ENCODE measurements around the gene TEAD2. TPM values are rescaled to one million over a fixed set of nuclear protein-coding genes. Genes with fewer than 3 reads are reported as not detected.
A peak's percentile ranks its signal among the peaks of the same experiment; 100 is the strongest.

The TEAD2 gene
- total RNA-seq, 3 donors from 2014 or later: 9.8 to 64.0 (median 21.8) TPM

DNA sequence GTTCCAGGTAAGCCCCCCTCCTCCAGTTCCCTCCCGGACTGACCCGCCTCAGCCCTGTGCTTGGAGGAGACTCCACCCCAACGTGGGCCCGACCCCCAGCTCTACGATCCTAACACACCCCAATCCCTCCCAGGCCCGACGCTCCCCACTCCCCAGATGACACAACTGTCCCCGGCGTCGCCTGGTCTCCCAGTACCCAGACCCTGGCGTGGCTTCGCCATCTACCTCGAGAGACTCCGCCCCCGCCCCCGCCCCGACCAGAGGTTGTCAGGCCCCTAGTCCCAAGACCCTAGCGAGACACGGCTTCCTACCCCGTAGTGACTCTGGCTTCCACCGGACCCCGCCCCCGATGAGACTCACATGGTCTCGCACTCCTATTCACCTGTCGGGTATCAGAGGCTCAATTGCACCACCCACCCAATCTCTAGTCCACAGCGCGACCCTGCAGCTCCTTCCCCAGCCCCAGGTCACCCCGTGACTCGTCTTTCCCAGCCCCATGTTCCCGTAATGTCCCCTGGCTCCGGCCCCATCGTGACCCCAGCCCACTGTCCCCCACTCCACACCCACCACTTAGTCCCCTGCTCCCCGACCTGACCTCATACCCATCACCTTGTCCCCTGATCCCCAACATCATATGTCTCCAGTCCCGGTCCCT is 24.1 kb downstream of the TEAD2 start:
- peaks cover 19% of the 10 kb centered on the region for H3K4me1 ChIP-seq (ENCODE audit: low read depth)
- TF ChIP-seq, protein P1, sequence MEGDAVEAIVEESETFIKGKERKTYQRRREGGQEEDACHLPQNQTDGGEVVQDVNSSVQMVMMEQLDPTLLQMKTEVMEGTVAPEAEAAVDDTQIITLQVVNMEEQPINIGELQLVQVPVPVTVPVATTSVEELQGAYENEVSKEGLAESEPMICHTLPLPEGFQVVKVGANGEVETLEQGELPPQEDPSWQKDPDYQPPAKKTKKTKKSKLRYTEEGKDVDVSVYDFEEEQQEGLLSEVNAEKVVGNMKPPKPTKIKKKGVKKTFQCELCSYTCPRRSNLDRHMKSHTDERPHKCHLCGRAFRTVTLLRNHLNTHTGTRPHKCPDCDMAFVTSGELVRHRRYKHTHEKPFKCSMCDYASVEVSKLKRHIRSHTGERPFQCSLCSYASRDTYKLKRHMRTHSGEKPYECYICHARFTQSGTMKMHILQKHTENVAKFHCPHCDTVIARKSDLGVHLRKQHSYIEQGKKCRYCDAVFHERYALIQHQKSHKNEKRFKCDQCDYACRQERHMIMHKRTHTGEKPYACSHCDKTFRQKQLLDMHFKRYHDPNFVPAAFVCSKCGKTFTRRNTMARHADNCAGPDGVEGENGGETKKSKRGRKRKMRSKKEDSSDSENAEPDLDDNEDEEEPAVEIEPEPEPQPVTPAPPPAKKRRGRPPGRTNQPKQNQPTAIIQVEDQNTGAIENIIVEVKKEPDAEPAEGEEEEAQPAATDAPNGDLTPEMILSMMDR (IDR thresholded peaks at IDR 0.05): no peak
- H3K4me3 ChIP-seq: no peak overlapping the region
- DNase-seq (no peak), ATAC-seq (no peak)
- no peaks in the 10 kb centered on the region for H3K36me3 ChIP-seq (ENCODE audit: low read depth)
- H3K9me3 ChIP-seq: no peaks in the 10 kb centered on the region
- intact Hi-C loops (cut with DNase I, micrococcal nuclease): no loop called here

DNA sequence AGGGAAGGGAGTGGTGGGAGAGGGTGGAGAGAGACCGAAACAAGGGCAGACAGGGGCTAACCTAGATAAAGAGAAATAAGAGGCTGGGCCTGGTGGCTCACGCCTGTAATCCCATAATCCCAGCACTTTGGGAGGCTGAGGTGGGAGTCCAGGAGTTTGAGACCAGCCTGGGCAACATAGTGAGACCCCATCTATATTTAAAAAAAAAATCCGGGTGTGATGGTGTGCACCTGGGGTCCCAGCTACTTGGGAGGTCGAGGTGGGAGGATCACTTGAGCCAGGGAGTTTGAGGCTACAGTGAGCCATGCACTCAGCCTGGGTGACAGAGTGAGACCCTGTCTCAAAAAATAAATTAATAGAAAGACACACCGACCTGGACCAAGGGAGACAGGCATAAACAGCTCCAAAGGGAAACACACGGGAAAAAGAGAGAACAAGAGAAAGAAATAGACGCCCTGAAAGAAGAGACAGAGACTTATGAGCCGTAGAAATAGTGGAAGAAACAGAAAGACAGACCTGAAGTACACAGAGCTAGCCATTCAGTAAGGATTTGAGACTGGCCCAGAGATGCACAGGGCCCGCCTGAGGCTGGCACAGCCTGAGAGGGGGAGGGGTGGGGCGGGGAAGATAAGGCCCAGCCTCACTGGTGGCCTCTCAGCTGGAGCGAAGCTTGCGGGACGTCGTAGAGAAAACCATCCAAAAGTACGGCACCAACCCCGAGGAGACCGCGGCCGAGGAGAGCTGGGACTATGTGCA is 24.8 kb downstream of the TEAD2 start:
- DNase-seq (no peak), ATAC-seq (no peak)
- Histone ChIP-seq H3K9me3 (no peaks in the 10 kb centered on the region), H3K36me3 (ENCODE audit: low read depth) (no peaks in the 10 kb centered on the region), H3K4me1 (ENCODE audit: low read depth) (peaks cover 19% of the 10 kb centered on the region), H3K4me3 (no peak overlapping the region)
- intact Hi-C loops (cut with DNase I, micrococcal nuclease): no loop called here
- TF ChIP-seq, protein P1 (IDR thresholded peaks at IDR 0.05): no peak

DNA sequence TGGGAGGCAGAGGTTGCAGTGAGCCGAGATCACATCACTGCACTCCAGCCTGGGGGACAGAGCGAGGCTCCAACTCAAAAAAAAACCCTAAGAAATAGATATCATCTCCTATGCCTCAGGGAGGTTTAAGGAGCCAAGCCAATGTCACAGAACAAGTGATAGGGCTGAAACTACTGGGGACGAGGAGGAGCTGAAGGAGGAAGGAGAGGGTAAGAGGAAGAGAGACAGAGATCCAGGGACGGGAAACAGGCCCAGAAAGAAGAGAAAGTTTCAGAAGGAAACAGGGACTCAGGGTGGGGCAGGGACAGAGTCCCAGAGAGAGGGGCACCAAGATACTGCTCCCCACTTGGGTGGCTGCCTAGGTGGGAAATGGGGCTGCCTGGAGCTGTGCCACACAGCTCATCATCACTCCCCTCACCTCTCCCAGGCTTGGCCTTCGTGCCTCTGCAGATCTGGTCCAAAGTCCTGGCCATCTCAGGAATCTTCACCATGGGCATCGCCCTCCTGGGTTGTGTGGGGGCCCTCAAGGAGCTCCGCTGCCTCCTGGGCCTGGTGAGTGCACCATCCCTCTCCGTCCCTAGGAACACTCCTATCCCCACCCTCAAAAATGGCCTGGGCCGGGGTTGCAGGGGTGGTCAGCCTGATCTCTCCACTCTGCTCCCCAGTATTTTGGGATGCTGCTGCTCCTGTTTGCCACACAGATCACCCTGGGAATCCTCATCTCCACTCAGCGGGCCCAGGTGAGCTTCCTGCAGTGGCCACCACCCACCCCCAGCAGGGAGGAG is 25.5 kb downstream of the TEAD2 start:
- Histone ChIP-seq H3K36me3 (ENCODE audit: low read depth) (no peaks in the 10 kb centered on the region), H3K4me1 (ENCODE audit: low read depth) (peaks cover 19% of the 10 kb centered on the region), H3K9me3 (no peaks in the 10 kb centered on the region), H3K4me3 (no peak overlapping the region)
- DNase-seq: no peak
- ATAC-seq: no peak
- TF ChIP-seq, protein P1 (IDR thresholded peaks at IDR 0.05): no peak
- intact Hi-C loops (cut with DNase I, micrococcal nuclease): no loop called here

DNA sequence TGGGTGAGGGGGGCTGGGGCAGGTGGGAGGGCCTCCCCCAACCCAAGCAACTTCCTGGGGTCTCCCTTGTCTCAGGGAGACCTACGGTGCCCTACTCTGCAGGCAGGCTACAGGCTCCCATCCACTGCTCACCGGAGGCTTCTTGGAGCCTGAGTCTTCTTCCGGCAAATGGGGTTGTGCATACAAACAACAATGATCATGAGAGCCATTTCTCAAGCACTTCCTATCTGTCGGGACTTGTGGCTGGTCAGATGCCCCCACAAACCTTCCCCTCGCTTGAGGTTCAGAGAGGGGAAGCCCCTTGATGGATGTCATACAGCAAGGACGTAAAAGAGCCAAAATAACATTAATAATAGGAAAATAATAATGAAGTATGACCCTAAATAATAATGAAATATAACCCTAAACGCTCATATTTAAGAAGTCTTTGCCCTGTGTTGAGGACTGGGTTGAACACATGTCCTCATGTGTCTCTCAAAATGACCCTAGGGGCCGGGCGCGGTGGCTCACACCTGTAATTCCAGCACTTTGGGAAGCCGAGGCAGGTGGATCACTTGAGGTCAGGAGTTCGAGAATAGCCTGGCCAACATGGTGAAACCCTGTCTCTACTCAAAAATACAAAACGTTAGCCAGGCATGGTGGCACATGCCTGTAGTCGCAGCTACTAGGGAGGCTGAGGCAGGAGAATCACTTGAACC is 26.3 kb downstream of the TEAD2 start:
- DNase-seq: no peak
- no peak overlapping the region for H3K4me3 ChIP-seq
- H3K4me1 ChIP-seq (ENCODE audit: low read depth): peaks cover 19% of the 10 kb centered on the region
- intact Hi-C loops (cut with DNase I, micrococcal nuclease): no loop called here
- H3K9me3 ChIP-seq: no peaks in the 10 kb centered on the region
- ATAC-seq: no peak
- TF ChIP-seq, protein P1 (IDR thresholded peaks at IDR 0.05): no peak
- H3K36me3 ChIP-seq (ENCODE audit: low read depth): no peaks in the 10 kb centered on the region

DNA sequence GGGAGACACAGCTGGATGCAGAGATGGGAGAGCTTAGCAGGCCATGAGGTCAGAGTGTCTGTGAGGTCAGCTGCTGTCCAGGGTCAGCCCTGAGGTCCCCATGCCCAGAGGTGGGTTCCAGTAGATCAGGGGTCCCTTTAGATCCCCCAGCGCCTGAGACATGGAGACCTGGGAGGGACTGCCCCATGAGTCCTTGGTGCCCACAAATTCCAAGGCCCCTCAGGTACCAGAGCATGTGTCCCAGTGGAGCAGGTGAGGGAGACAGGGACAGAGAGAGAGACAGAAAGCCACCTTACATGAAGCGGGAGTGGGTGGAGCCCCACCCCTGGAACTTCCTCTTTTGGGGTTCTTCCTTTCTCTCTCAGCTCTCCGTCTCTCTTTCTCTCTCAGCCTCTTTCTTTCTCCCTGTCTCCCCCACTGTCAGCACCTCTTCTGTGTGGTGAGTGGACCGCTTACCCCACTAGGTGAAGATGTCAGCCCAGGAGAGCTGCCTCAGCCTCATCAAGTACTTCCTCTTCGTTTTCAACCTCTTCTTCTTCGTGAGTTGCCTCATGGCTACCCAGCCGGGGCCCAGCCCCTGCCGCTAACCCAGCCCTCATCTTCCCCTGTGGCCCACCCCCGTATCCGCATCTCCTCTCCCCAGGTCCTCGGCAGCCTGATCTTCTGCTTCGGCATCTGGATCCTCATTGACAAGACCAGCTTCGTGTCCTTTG is 27.0 kb downstream of the TEAD2 start, which contains the start of gene CD37:
Gene CD37 (plus strand): TSS at position 336 of the 713 bp plus-strand sequence. CDS start 135 bp downstream, at position 471.
- H3K4me3 ChIP-seq: no peak within 1 kb of the TSS
- DNase-seq: peak in 1 of 3 donors; percentile 48
- no peaks in the 10 kb centered on the region for H3K9me3 ChIP-seq
- peaks cover 16% of the 10 kb centered on the region for H3K4me1 ChIP-seq (ENCODE audit: low read depth)
- TF ChIP-seq, protein P1 (IDR thresholded peaks at IDR 0.05): no peak
- intact Hi-C loops (cut with DNase I, micrococcal nuclease): no loop called here
- H3K36me3 ChIP-seq (ENCODE audit: low read depth): no peaks in the 10 kb centered on the region
- peak; percentile 3 for ATAC-seq
